ENCODE data around the gene AKR1B1. TPM values are rescaled to one million over a fixed set of nuclear protein-coding genes. Genes with fewer than 3 reads are reported as not detected.

The AKR1B1 gene
- total and polyA plus RNA-seq, 9 of the 15 experiments (the other 6 are each of a cell fraction or from before 2014, with no cell fraction given): 2.0 to 10.6 (median 6.2) TPM

- no peak for TF ChIP-seq GMEB1 (CRISPR knock-in tag; IDR thresholded peaks at IDR 0.05)
- TF ChIP-seq FOXO4 (CRISPR knock-in tag; IDR thresholded peaks at IDR 0.05): no peak
- no peak for TF ChIP-seq GTF2F1 (IDR thresholded peaks at IDR 0.05; ENCODE audit: low read depth, low read length)
- no peak for TF ChIP-seq CBX5 (IDR thresholded peaks at IDR 0.05; ENCODE audit: borderline replicate concordance, low read depth)
- TF ChIP-seq TEAD4 (IDR thresholded peaks at IDR 0.05; ENCODE audit: low read length): no peak
- no peak for TF ChIP-seq TEAD4 (CRISPR knock-in tag; IDR thresholded peaks at IDR 0.05; ENCODE audit: borderline replicate concordance)
- no peak for TF ChIP-seq CHD2 (IDR thresholded peaks at IDR 0.05; ENCODE audit: low read depth, low read length)
- TF ChIP-seq ZFPM2 (CRISPR knock-in tag; IDR thresholded peaks at IDR 0.05): no peak
- TF ChIP-seq ZSCAN29 (IDR thresholded peaks at IDR 0.05): no peak
- no peak for TF ChIP-seq FOSL1 (tag; conservative IDR thresholded peaks at IDR 0.05)
- no peak for TF ChIP-seq PHTF2 (CRISPR knock-in tag; IDR thresholded peaks at IDR 0.05)
- no peak for TF ChIP-seq CAMTA2 (CRISPR knock-in tag; conservative IDR thresholded peaks at IDR 0.05)
- TF ChIP-seq ILF3 (IDR thresholded peaks at IDR 0.05; ENCODE audit: borderline replicate concordance): no peak
- no peak for TF ChIP-seq EZH2 (IDR thresholded peaks at IDR 0.05; ENCODE audit: borderline replicate concordance, low read depth, low read length)
- no peak for TF ChIP-seq NR4A1 (CRISPR knock-in tag; IDR thresholded peaks at IDR 0.05)
- no peak for TF ChIP-seq NR4A1 (tag; IDR thresholded peaks at IDR 0.05)
- no peak for TF ChIP-seq SMARCE1 (IDR thresholded peaks at IDR 0.05)
- no peak overlapping the region for H2AFZ ChIP-seq (ENCODE audit: low read depth, low read length)
- intact Hi-C loops (cut with micrococcal nuclease) (loop anchor here (5.0 kb wide), 3 partner anchors 95 to 560 kb away; no protein-coding TSS in a partner anchor), in situ Hi-C loops (cut with MboI) (no loop called here)
- no peaks in the 10 kb centered on the region for H3K79me2 ChIP-seq (ENCODE audit: control insufficient read depth, insufficient read depth, low read length)
- no peak overlapping the region for H3K4me3 ChIP-seq
- FAIRE-seq: no peak
- DNase-seq (ENCODE audit: extremely low read depth in 1 of 4, low spot score in 3 of 4): no peak
- H3K27me3 ChIP-seq (ENCODE audit: control insufficient read depth in 2 of 2, insufficient read depth in 2 of 2, low read length in 2 of 2): peaks cover 5 to 36% of the 10 kb centered on the region in 2 experiments
- whole genome bisulfite sequencing (ENCODE audit: insufficient coverage, low coverage, missing lambda C conversion rate): 2% methylated on average over 3 of the region's 3 CpGs
- no peak overlapping the region for H3K4me2 ChIP-seq (ENCODE audit: insufficient read depth, low read length)
- no peaks in the 10 kb centered on the region for H3K36me3 ChIP-seq (ENCODE audit: control insufficient read depth, insufficient read depth, low read length)
- H3K4me1 ChIP-seq (replicated peaks in 1 of 2; ENCODE audit: control insufficient read depth in 2 of 2, insufficient read depth in 2 of 2, low read length in 2 of 2): peaks cover 0 to 4% of the 10 kb centered on the region in 2 experiments; a peak in 1 of 5 replicates
- POLR2A ChIA-PET: interaction anchor here (0.6 to 0.8 kb wide), 3 partner anchors 11 to 1249 kb away, joined by 3 to 4 read pairs (median 4); no protein-coding TSS in a partner anchor
- BruUV-seq (replicated peaks): no TSS peak
- no peaks in the 10 kb centered on the region for H3K9me3 ChIP-seq (replicated peaks; ENCODE audit: control insufficient read depth, insufficient read depth, low read depth, low read length)
- no peak for ATAC-seq
- H3K27ac ChIP-seq (ENCODE audit: extremely low read depth, low read depth, low read length): no peak overlapping the region
- CTCF ChIA-PET (ENCODE audit: low intra/inter-chr PET ratio): no interaction called here
- H3K9ac ChIP-seq (ENCODE audit: insufficient read depth in 1 of 2, low read depth in 2 of 2, low read length in 2 of 2): no peak overlapping the region
- H4K20me1 ChIP-seq (replicated peaks; ENCODE audit: control insufficient read depth, insufficient read depth, low read length): no peaks in the 10 kb centered on the region
- no peaks in the 10 kb centered on the region for H3K9me1 ChIP-seq (ENCODE audit: control insufficient read depth, insufficient read depth, low read length)
Measured at GRCh38 chr7:134422008-134422407, 36.9 kb downstream of the AKR1B1 start.
